SU-DHL-6 (cell line): ENCODE results near the gene UBXN4.

Experiments used
- H2AFZ ChIP-seq: fragments of 200-600 bp; sonication (generic); 2 replicates; pipeline ENCODE4 v1.6.1; 2014; ENCODE audit warnings: low read depth, mild to moderate bottlenecking, moderate library complexity, mixed read lengths, antibody characterized with exemption, low read length; ENCODE audit not compliant: severe bottlenecking
- H3F3A ChIP-seq: fragments of 200-600 bp; shearing (Covaris generic); 2 replicates; pipeline ENCODE4 v1.6.0; 2016; ENCODE audit warnings: antibody characterized with exemption, mild to moderate bottlenecking; ENCODE audit not compliant: insufficient read depth
- H3K27ac ChIP-seq: fragments of 200-600 bp; sonication (generic); 2 replicates; pipeline ENCODE4 v1.5.1; 2016; ENCODE audit warnings: low read depth, mild to moderate bottlenecking, low read length, moderate library complexity, mixed read lengths
- H3K27me3 ChIP-seq: fragments of 200-600 bp; sonication (generic), shearing (Covaris generic); 2 replicates; pipeline ENCODE4 v1.6.0; 2014; ENCODE audit warnings: mild to moderate bottlenecking, low read length
- H3K36me3 ChIP-seq: fragments of 200-600 bp; sonication (generic); 2 replicates; pipeline ENCODE4 v1.6.1; 2014; ENCODE audit warnings: mild to moderate bottlenecking, low read length, mixed read lengths
- H3K4me2 ChIP-seq: fragments of 300-600, 200-600 bp; shearing (Covaris generic), sonication (generic); 2 replicates; pipeline ENCODE4 v1.6.0; 2014; ENCODE audit warnings: low read length, low read depth, mild to moderate bottlenecking; ENCODE audit not compliant: poor library complexity, severe bottlenecking
- H3K4me3 ChIP-seq: fragments of 200-600 bp; sonication (generic); 2 replicates; pipeline ENCODE4 v1.5.1; 2014; ENCODE audit warnings: antibody characterized with exemption, low read length, mild to moderate bottlenecking, mixed read lengths; ENCODE audit not compliant: insufficient read depth, poor library complexity, severe bottlenecking
- H3K79me2 ChIP-seq: fragments of 200-600 bp; sonication (generic); 2 replicates; pipeline ENCODE4 v1.6.1; 2014; ENCODE audit warnings: mild to moderate bottlenecking, low read length, moderate library complexity; ENCODE audit not compliant: insufficient read depth
- H3K9ac ChIP-seq: fragments of 200-600 bp; sonication (generic); 2 replicates; pipeline ENCODE4 v1.7.0; 2014; ENCODE audit warnings: mild to moderate bottlenecking, low read length
- H3K9me2 ChIP-seq: fragments of 200-600 bp; sonication (generic); replicated peaks from 2 replicates; pipeline ENCODE4 v1.6.1; 2014; ENCODE audit warnings: low read length; ENCODE audit not compliant: insufficient read depth
- H3K9me3 ChIP-seq: fragments of 200-600 bp; sonication (generic); 2 replicates; pipeline ENCODE4 v1.6.1; 2014; ENCODE audit warnings: low read length, mixed read lengths; ENCODE audit not compliant: insufficient read depth
- H4K20me1 ChIP-seq: fragments of 200-600 bp; sonication (generic); 2 replicates; pipeline ENCODE4 v1.6.1; 2014; ENCODE audit warnings: low read depth, mild to moderate bottlenecking, antibody characterized with exemption, low read length, moderate library complexity, mixed read lengths
- EZH2phosphoT487 ChIP-seq: fragments of 200-600 bp; sonication (generic), shearing (Covaris generic); conservative IDR thresholded peaks from 2 replicates; pipeline ENCODE4 v1.6.1; 2018; ENCODE audit warnings: mild to moderate bottlenecking, antibody characterized with exemption, low read length, moderate library complexity, mixed read lengths
- TF ChIP-seq, protein P1 (sequence below): fragments of 200-600 bp; sonication (generic); IDR thresholded peaks from one replicate; pipeline ENCODE4 v1.5.1; 2017; ENCODE audit warnings: antibody characterized with exemption, mild to moderate bottlenecking, low read length, moderate library complexity; ENCODE audit not compliant: insufficient read depth, poor library complexity, severe bottlenecking

UBXN4 gene

GRCh38 chr2:135775420-135775819, 33.8 kb downstream of the UBXN4 start:
- peaks cover 3% of the 10 kb centered on the region; the same call in 1 of the 2 replicates for H3F3A ChIP-seq
- no peak overlapping the region for H3K27ac ChIP-seq
- H3K9ac ChIP-seq: no peak overlapping the region
- H3K4me3 ChIP-seq: no peak overlapping the region
- H4K20me1 ChIP-seq: no peaks in the 10 kb centered on the region
- no peak overlapping the region for H3K4me2 ChIP-seq
- TF ChIP-seq, protein P1, sequence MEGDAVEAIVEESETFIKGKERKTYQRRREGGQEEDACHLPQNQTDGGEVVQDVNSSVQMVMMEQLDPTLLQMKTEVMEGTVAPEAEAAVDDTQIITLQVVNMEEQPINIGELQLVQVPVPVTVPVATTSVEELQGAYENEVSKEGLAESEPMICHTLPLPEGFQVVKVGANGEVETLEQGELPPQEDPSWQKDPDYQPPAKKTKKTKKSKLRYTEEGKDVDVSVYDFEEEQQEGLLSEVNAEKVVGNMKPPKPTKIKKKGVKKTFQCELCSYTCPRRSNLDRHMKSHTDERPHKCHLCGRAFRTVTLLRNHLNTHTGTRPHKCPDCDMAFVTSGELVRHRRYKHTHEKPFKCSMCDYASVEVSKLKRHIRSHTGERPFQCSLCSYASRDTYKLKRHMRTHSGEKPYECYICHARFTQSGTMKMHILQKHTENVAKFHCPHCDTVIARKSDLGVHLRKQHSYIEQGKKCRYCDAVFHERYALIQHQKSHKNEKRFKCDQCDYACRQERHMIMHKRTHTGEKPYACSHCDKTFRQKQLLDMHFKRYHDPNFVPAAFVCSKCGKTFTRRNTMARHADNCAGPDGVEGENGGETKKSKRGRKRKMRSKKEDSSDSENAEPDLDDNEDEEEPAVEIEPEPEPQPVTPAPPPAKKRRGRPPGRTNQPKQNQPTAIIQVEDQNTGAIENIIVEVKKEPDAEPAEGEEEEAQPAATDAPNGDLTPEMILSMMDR: no peak
- TF ChIP-seq EZH2phosphoT487: no peak
- no peak overlapping the region for H2AFZ ChIP-seq
- H3K79me2 ChIP-seq: no peaks in the 10 kb centered on the region
- H3K9me3 ChIP-seq: no peaks in the 10 kb centered on the region
- no peaks in the 10 kb centered on the region for H3K27me3 ChIP-seq
- H3K9me2 ChIP-seq: no peaks in the 10 kb centered on the region
- peaks cover 58% of the 10 kb centered on the region for H3K36me3 ChIP-seq

- no peaks in the 10 kb centered on the region for H3K79me2 ChIP-seq
- peaks cover 52% of the 10 kb centered on the region for H3K36me3 ChIP-seq
- no peaks in the 10 kb centered on the region for H4K20me1 ChIP-seq
- TF ChIP-seq EZH2phosphoT487: no peak
- TF ChIP-seq, protein P1: no peak
- no peaks in the 10 kb centered on the region for H3K27me3 ChIP-seq
- no peak overlapping the region for H2AFZ ChIP-seq
- H3K9ac ChIP-seq: no peak overlapping the region
- no peak overlapping the region for H3K27ac ChIP-seq
- H3K9me2 ChIP-seq: no peaks in the 10 kb centered on the region
- no peak overlapping the region for H3K4me2 ChIP-seq
- H3K9me3 ChIP-seq: no peaks in the 10 kb centered on the region
- H3F3A ChIP-seq: peaks cover 3% of the 10 kb centered on the region; the same call in 1 of the 2 replicates
- H3K4me3 ChIP-seq: no peak overlapping the region
These were observed 34.7 kb downstream of the UBXN4 start for GRCh38 chr2:135776367-135776766.

DNA sequence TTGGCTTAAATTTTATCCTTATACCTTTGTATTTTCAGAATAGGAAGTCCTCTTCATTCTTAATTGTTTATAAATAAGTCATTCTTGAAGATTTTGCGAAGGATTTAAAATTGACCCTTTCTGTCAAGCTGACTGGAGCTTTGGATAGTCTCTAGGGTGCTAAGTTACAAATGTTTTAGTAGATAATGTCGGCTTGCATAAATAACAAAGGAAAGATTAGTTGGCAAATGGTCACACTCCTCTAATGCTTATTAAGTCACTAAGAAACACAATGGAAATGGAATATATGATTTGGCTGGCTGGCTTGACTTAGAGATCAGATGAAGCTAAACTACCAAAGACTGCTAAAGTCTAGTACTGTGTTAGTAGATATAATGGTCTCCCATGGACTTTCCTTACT, 40.6 kb downstream of the UBXN4 start:
- no peak overlapping the region for H2AFZ ChIP-seq
- no peaks in the 10 kb centered on the region for H3K9me3 ChIP-seq
- no peak overlapping the region for H3K4me3 ChIP-seq
- peak overlapping the region; percentile 88 for H3K27ac ChIP-seq
- H3K27me3 ChIP-seq: no peaks in the 10 kb centered on the region
- no peaks in the 10 kb centered on the region for H3K9me2 ChIP-seq
- H3K36me3 ChIP-seq: peaks cover 52% of the 10 kb centered on the region
- H4K20me1 ChIP-seq: no peaks in the 10 kb centered on the region
- peak overlapping the region; percentile 54 for H3K4me2 ChIP-seq
- TF ChIP-seq, protein P1: no peak
- TF ChIP-seq EZH2phosphoT487: no peak
- H3K9ac ChIP-seq: no peak overlapping the region
- H3F3A ChIP-seq: peaks cover 10% of the 10 kb centered on the region
- H3K79me2 ChIP-seq: no peaks in the 10 kb centered on the region
